HG03060 (cell line): ENCODE data around the gene PLEKHG4.

Experiments
- ATAC-seq: cut with Tn5 transposase; IDR thresholded peaks from one replicate; pipeline ENCODE4 v1.9.1; 2021; ENCODE audit warnings: low read depth, moderate number of reproducible peaks; ENCODE audit not compliant: unreplicated experiment

PLEKHG4 gene

GRCh38 chr16:67259705-67260104 is 19.6 kb upstream of the PLEKHG4 start:
- ATAC-seq = no peak

- no peak for ATAC-seq
Measured at GRCh38 chr16:67260426-67261063, 18.8 kb upstream of the PLEKHG4 start.

GRCh38 chr16:67263201-67263600 is 16.1 kb upstream of the PLEKHG4 start:
- ATAC-seq = no peak

- no peak for ATAC-seq
Measured at GRCh38 chr16:67264277-67264676, 15.1 kb upstream of the PLEKHG4 start.

- ATAC-seq = no peak
Measured at GRCh38 chr16:67264866-67265265, 14.5 kb upstream of the PLEKHG4 start.

GRCh38 chr16:67265834-67266233 is 13.5 kb upstream of the PLEKHG4 start:
- ATAC-seq = no peak

GRCh38 chr16:67268136-67268579 is 11.2 kb upstream of the PLEKHG4 start:
- ATAC-seq = no peak

DNA sequence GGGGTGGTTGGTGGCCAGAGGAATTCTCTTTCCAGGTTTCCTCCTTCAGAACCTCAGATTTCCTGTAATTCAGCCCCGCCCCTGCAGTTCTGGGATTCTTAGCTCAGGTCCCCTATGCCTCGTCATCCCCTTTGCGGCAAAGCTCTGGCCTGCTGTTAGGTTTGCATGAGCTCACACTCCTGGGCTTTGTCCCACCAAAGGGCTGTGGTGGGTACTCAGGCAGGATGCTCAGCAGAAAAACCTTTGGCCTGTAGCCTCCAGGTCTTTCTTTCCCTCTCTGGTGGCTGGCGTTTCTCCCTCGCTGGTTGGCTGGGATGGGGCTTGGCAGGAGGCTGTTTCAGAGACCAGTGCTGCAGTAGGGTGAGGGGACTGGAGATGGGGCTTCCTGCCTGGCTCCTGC is 9.6 kb upstream of the PLEKHG4 start:
- ATAC-seq = no peak

GRCh38 chr16:67270931-67271338 is 8.4 kb upstream of the PLEKHG4 start:
- no peak for ATAC-seq

DNA sequence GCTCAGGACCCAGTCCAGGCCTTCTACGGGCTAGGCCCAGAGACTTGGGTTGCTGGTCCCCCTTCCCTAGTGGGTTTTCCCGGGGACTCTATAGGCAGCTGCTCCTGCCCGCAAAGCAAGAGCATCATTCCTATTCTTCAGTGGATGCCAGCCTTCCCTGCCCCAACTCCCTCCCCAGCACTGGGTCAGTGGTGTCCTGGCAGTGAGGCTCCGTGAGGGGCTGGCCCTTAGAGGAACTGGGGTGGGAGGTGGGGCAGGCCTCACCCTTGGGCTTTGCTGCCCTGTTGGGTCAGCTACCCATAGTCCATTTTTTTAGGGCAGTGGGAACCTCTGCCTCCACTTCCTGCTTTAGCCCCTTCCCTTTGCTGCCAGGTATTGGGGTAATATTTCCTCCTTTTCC is 7.9 kb upstream of the PLEKHG4 start:
- ATAC-seq = no peak

DNA sequence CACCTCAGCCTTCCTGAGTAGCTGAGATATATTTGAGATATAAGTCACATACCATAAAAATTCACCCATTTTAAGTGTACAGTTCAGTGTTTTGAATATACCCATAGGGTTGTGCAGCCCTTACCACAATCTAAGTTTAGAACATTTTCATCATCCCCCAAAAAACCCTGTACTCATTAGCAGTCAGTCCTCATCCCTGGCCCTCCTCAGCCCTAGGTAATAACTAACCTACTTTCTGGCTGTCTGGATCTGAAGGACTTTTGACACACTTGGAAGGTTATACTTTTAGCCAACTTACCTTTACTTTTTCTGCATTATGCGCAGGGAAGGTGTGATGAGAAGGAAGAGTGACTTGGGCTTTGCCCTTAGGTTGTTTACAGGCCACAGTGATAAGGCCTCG is 4.0 kb upstream of the PLEKHG4 start:
- no peak for ATAC-seq

- ATAC-seq = no peak
Measured at GRCh38 chr16:67277294-67277998, 1.9 kb upstream of the PLEKHG4 start.

DNA sequence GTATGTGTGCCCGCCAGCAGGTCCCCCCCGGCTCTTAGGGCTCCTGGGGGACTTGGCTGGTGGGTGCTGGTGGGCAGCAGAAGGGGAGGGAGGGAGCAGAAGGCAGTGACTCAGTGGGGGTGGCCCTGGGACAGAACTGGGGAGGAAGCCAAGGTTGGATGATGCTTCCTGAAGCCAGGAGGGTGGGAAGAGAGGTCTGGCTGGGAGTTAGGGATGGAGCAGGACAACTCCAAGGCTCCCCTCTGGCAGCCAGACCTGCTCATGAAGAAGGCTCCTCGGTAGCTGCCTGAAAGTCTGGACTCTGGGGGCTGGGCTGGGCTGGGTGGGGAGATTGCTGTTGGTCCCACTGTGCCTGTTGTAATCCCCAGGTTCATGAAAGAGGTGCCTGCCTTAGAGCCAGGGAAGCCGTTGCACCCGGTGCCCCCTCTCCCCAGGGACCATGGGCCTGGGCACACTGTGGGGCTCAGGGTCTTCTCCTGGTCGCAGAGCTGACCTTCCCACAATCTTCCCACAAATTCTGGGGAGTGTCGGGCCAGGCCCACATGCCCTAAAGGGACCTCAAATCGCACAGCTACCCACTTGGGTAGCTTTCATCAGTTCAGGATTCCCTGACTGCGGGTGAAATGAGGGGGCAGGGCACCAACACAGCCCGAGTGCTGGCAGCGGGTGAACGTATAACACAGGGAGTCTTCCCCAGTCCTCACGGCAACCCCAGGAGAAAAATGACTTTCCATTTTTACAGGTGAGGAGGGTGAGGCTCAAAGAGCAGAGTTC is 1.1 kb upstream of the PLEKHG4 start:
- ATAC-seq = no peak

DNA sequence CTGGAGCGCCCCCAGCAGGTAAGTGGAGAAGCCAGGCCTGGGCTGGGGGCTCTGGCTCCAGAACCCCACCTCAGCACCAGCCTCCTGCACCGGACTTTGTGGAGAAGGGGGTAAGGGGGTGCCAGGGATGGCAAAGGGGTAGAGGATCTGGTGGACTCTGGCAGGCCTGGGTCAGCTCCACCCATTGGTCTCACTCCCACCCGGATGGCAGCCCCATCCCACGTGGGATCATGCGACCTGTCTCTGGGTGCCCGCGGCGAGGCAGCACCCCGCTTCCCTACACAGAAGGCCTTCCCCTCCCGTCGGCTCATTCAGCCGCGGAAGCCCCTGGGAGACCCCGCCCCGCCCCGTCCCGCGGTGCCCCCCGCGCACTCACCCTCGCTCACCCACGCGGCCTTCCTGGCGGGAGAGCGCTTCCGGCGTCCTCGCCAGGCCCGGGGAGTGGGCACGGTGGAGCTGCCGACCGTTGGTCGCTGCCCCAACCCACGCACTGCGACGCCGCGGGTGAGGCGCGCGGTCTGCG is 498 bp upstream of the PLEKHG4 start:
- ATAC-seq = no peak

- no peak for ATAC-seq
Measured at GRCh38 chr16:67280090-67281015, 1.0 kb downstream of the PLEKHG4 start.

GRCh38 chr16:67281536-67282446 is 2.5 kb downstream of the PLEKHG4 start:
- no peak for ATAC-seq

GRCh38 chr16:67282447-67282805 is 3.1 kb downstream of the PLEKHG4 start:
- ATAC-seq = no peak

- ATAC-seq = no peak
Measured at GRCh38 chr16:67283039-67283825, 3.9 kb downstream of the PLEKHG4 start.
